ENCODE data around the gene FBXO41. TPM values are rescaled to one million over a fixed set of nuclear protein-coding genes. Genes with fewer than 3 reads are reported as not detected.

FBXO41 gene
- total RNA-seq, 1 experiment from 2014 or later: 34.9 TPM

DNA sequence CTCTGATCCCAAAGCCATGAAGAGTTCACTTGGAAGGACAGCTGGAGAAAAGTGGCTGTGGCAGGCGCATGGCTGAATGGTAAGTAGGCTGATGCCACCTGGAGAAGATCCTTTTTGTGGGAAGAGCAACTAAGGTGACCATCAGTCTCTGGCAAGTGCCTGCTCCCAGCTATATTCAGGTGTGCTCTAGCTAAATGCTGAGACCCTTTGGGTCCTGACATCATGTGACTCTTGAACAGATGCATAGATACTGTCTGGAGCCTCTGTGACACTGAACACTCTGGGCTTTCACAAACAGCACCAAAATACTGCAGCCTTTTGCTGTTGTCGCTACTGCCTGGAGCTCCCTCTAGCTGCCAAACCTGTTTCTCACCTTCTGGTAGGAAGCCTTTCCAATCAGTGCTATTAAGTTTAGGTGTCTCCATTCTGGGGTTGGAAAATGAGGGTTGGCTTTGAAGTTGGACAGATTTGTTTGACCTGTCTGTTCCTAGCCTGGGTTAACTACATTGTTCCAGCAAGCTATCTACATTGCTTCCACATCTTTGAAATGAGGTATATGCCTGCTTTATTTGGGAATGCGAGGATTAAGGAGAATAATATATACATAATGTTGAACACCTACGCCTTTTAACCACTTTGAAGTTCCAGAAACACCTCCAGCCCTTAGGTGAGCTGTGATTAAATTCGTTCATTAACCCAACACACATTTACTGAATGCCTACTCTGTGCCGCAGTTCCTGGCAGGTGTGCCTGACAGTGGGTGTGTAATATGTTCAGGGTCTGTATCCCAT is 6.0 kb upstream of the FBXO41 start (continued):
- TF ChIP-seq RAD21 (IDR thresholded peaks at IDR 0.05; ENCODE audit: low read depth): peak; percentile 62
- TF ChIP-seq ELF1 (IDR thresholded peaks at IDR 0.05; ENCODE audit: borderline replicate concordance, low read depth): no peak
- TF ChIP-seq POLR2AphosphoS5 (IDR thresholded peaks at IDR 0.05; ENCODE audit: low read depth, low read length): no peak
- peak; percentile 60 to 91 (median 86) for TF ChIP-seq CTCF (IDR thresholded peaks at IDR 0.05 in 2 of 3, conservative IDR thresholded peaks at IDR 0.05 in 1 of 3; ENCODE audit: borderline replicate concordance in 1 of 3, insufficient read depth in 1 of 3, low read depth in 2 of 3, low read length in 2 of 3)
- no peak for TF ChIP-seq ZFX (IDR thresholded peaks at IDR 0.05)
- TF ChIP-seq, protein P1, sequence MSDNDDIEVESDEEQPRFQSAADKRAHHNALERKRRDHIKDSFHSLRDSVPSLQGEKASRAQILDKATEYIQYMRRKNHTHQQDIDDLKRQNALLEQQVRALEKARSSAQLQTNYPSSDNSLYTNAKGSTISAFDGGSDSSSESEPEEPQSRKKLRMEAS (IDR thresholded peaks at IDR 0.05): no peak
- TF ChIP-seq SRF (IDR thresholded peaks at IDR 0.05; ENCODE audit: low read depth): peak; percentile 14; the same call in 1 of the 2 replicates

- H3K4me2 ChIP-seq (ENCODE audit: low read length): no peak overlapping the region
- no peak overlapping the region for H3K27ac ChIP-seq (ENCODE audit: low read depth, low read length)
- BruUV-seq (replicated peaks): no TSS peak
- H3K4me1 ChIP-seq (ENCODE audit: control insufficient read depth in 1 of 2, insufficient read depth in 2 of 2, low read length in 2 of 2): peaks cover 11 to 27% of the 10 kb centered on the region in 2 experiments
- H3K79me2 ChIP-seq (ENCODE audit: insufficient read depth, low read length): no peaks in the 10 kb centered on the region; the same call in 1 of the 2 replicates
- H3K9me3 ChIP-seq (ENCODE audit: control insufficient read depth in 1 of 2, insufficient read depth in 1 of 2, low read depth in 1 of 2, low read length in 2 of 2): no peaks in the 10 kb centered on the region
- TF ChIP-seq CTCF (IDR thresholded peaks at IDR 0.05 in 2 of 3, conservative IDR thresholded peaks at IDR 0.05 in 1 of 3; ENCODE audit: borderline replicate concordance in 1 of 3, insufficient read depth in 1 of 3, low read depth in 2 of 3, low read length in 2 of 3): 0 out of 6 replicates have a peak, but pooled peaks of 1 of the 3 experiments have one; percentile 21
- TF ChIP-seq, protein P2, sequence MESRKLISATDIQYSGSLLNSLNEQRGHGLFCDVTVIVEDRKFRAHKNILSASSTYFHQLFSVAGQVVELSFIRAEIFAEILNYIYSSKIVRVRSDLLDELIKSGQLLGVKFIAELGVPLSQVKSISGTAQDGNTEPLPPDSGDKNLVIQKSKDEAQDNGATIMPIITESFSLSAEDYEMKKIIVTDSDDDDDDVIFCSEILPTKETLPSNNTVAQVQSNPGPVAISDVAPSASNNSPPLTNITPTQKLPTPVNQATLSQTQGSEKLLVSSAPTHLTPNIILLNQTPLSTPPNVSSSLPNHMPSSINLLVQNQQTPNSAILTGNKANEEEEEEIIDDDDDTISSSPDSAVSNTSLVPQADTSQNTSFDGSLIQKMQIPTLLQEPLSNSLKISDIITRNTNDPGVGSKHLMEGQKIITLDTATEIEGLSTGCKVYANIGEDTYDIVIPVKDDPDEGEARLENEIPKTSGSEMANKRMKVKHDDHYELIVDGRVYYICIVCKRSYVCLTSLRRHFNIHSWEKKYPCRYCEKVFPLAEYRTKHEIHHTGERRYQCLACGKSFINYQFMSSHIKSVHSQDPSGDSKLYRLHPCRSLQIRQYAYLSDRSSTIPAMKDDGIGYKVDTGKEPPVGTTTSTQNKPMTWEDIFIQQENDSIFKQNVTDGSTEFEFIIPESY (IDR thresholded peaks at IDR 0.05; ENCODE audit: extremely low read depth, insufficient replicate concordance, low read length): no peak
- ChIA-PET RAD21 (ENCODE audit: low non-redundant PET in 1 of 2, low total read pairs in 2 of 2, uncharacterized antibody in 2 of 2, unreplicated experiment in 2 of 2) (no interaction called here), POLR2A (interaction anchor here (1.2 kb wide), 1 partner anchor 21 kb away, joined by 8 read pairs; no protein-coding TSS in a partner anchor), CTCF (interaction anchor here (1.0 to 3.4 kb wide), 7 partner anchors 15 to 97 kb away, joined by 3 to 13 read pairs (median 3); partner anchors contain the start of genes ALMS1 and PRADC1)
- no peaks in the 10 kb centered on the region for H3K27me3 ChIP-seq (ENCODE audit: insufficient read depth, low read length)
- H3K9ac ChIP-seq (ENCODE audit: low read length): no peak overlapping the region
- no peak overlapping the region for H3K4me3 ChIP-seq (replicated peaks in 1 of 2; ENCODE audit: low read depth in 1 of 2, low read length in 2 of 2)
- H3K36me3 ChIP-seq (ENCODE audit: control insufficient read depth in 1 of 2, insufficient read depth in 2 of 2, low read length in 2 of 2): no peaks in the 10 kb centered on the region
- H4K20me1 ChIP-seq (ENCODE audit: insufficient read depth): no peaks in the 10 kb centered on the region
- no peak for ATAC-seq
- no peaks in the 10 kb centered on the region for H3K9me2 ChIP-seq (ENCODE audit: insufficient read depth)
- intact Hi-C loops (cut with micrococcal nuclease): no loop called here
- DNase-seq (ENCODE audit: low read depth, low spot score): no peak
- no peak overlapping the region for H2AFZ ChIP-seq (ENCODE audit: low read depth, low read length, poor library complexity, severe bottlenecking)
Observed at GRCh38 chr2:73289304-73289703, 5.0 kb upstream of the FBXO41 start.
